HEK293 (cell line): ENCODE data around the gene PTPRN2.

Experiments
- CTCF ChIP-seq: fragments of 450-650 bp; formaldehyde crosslinking; IDR thresholded peaks from 2 replicates; pipeline ENCODE4 v1.5.1; 2016; ENCODE audit warnings: missing biosample characterization, missing genetic modification characterization
- KLF1 ChIP-seq: fragments of 450-650 bp; formaldehyde crosslinking; IDR thresholded peaks from 2 replicates; pipeline ENCODE4 v1.5.1; 2016; ENCODE audit warnings: missing biosample characterization, missing genetic modification characterization
- KLF16 ChIP-seq: fragments of 450-650 bp; formaldehyde crosslinking; IDR thresholded peaks from 2 replicates; pipeline ENCODE4 v1.5.1; 2017; ENCODE audit warnings: missing biosample characterization, missing genetic modification characterization
- PRDM6 ChIP-seq: fragments of 450-650 bp; formaldehyde crosslinking; IDR thresholded peaks from 2 replicates; pipeline ENCODE4 v1.5.1; 2017; ENCODE audit warnings: missing biosample characterization, missing genetic modification characterization
- REST ChIP-seq: fragments of 450-650 bp; formaldehyde crosslinking; IDR thresholded peaks from 2 replicates; pipeline ENCODE4 v1.5.1; 2016; ENCODE audit warnings: missing biosample characterization, missing genetic modification characterization
- ZBTB6 ChIP-seq: fragments of 450-650 bp; formaldehyde crosslinking; IDR thresholded peaks from 2 replicates; pipeline ENCODE4 v1.5.1; 2017; ENCODE audit warnings: missing biosample characterization, missing genetic modification characterization
- ZEB2 ChIP-seq: fragments of 450-650 bp; formaldehyde crosslinking; IDR thresholded peaks from 2 replicates; pipeline ENCODE4 v1.5.1; 2016; ENCODE audit warnings: missing biosample characterization, missing genetic modification characterization
- ZNF121 ChIP-seq: fragments of 450-650 bp; formaldehyde crosslinking; IDR thresholded peaks from 2 replicates; pipeline ENCODE4 v1.5.1; 2016; ENCODE audit warnings: missing biosample characterization, missing genetic modification characterization
- ZNF350 ChIP-seq: fragments of 450-650 bp; formaldehyde crosslinking; IDR thresholded peaks from 2 replicates; pipeline ENCODE4 v1.5.0; 2017; ENCODE audit warnings: missing biosample characterization, mild to moderate bottlenecking, missing genetic modification characterization
- ZNF677 ChIP-seq: fragments of 450-650 bp; IDR thresholded peaks from 2 replicates; pipeline ENCODE4 v1.5.0; 2018; ENCODE audit warnings: missing biosample characterization, mild to moderate bottlenecking, missing genetic modification characterization, moderate library complexity
- ZNF792 ChIP-seq: fragments of 450-650 bp; formaldehyde crosslinking; IDR thresholded peaks from 2 replicates; pipeline ENCODE4 v1.5.1; 2016; ENCODE audit warnings: missing biosample characterization, missing genetic modification characterization

GRCh38 chr7:157699357-157700013 is 888.1 kb downstream of the PTPRN2 start:
- TF ChIP-seq CTCF (tag by site-specific recombination) = no peak
- no peak for TF ChIP-seq ZEB2
- TF ChIP-seq KLF1 (tag by site-specific recombination) = no peak
- no peak for TF ChIP-seq ZNF677 (tag by site-specific recombination)
- no peak for TF ChIP-seq ZNF350 (tag by site-specific recombination)
- no peak for TF ChIP-seq REST (tag by site-specific recombination)
- no peak for TF ChIP-seq ZBTB6 (tag by site-specific recombination)
- TF ChIP-seq KLF16 (tag by site-specific recombination) = no peak
- no peak for TF ChIP-seq ZNF121 (tag by site-specific recombination)
- TF ChIP-seq PRDM6 = no peak
- no peak for TF ChIP-seq ZNF792 (tag by site-specific recombination)
